Measurements from ENCODE around the gene EIF4G3. TPM values are rescaled to one million over a fixed set of nuclear protein-coding genes. Genes with fewer than 3 reads are reported as not detected.

Gene EIF4G3
- total RNA-seq, 2 experiments from 2014 or later = 47.0 to 55.0 TPM

DNA sequence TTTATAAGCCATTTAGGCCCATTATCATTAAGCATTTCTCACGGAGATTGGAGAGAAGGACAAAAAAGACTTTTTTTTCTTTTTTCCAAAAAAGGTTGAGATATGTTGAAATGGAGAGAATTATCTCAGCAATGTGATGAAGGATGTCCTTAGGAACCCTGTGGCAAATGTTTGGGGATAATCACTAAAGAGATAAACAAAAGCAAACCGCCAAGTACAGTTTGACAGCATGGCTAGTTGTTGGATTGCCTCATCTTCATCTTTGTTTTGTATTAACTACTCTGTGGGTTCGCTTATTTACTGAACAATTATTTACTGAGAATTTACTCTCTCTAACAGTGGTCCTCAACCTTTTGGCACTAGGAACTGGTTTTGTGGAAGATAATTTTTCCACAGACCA lies 292.2 kb downstream of the EIF4G3 start:
- no peaks in the 10 kb centered on the region for H3K4me1 Mint-ChIP-seq
- DNase-seq = no peak
- no peak for ATAC-seq
- H3K27ac Mint-ChIP-seq = no peak overlapping the region
- intact Hi-C loops (cut with DNase I, micrococcal nuclease) = no loop called here
- CTCF ChIA-PET = no interaction called here
- no peaks in the 10 kb centered on the region for H3K27me3 Mint-ChIP-seq
- no peak overlapping the region for H3K4me3 Mint-ChIP-seq
- POLR2A ChIA-PET = no interaction called here
- peaks cover 10% of the 10 kb centered on the region for H3K36me3 Mint-ChIP-seq (ENCODE audit: low read depth)
- H3K9me3 Mint-ChIP-seq (ENCODE audit: low read depth) = no peaks in the 10 kb centered on the region

DNA sequence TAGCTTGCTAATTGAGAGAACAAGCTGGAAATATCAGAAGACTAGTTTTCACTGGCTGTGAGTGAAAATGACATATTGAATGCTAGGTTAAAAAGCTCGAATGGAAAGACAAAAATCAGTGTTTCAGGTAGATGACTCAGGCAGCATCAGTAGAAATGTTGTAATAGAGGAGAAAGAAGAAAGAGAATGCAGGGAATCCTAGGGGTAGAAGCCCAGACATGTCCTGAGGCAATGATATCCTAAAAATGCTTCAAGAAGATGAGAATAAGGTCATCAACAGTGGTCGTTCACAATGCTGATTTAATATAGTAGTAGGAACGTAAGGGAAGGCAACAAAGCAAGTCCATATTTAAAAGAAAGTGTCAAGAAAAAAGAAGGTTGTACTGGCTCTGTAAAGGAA lies 292.9 kb downstream of the EIF4G3 start:
- POLR2A ChIA-PET = no interaction called here
- no peak overlapping the region for H3K4me3 Mint-ChIP-seq
- ATAC-seq (no peak), DNase-seq (no peak)
- intact Hi-C loops (cut with DNase I, micrococcal nuclease) = no loop called here
- no peaks in the 10 kb centered on the region for H3K9me3 Mint-ChIP-seq (ENCODE audit: low read depth)
- peak overlapping the region; percentile 20 for H3K27ac Mint-ChIP-seq
- no peaks in the 10 kb centered on the region for H3K4me1 Mint-ChIP-seq
- H3K36me3 Mint-ChIP-seq (ENCODE audit: low read depth) = peaks cover 14% of the 10 kb centered on the region
- CTCF ChIA-PET = interaction anchor here (0.8 kb wide), 1 partner anchor 556 kb away, joined by 4 read pairs; the partner anchor contains the start of gene NBPF3
- no peaks in the 10 kb centered on the region for H3K27me3 Mint-ChIP-seq

DNA sequence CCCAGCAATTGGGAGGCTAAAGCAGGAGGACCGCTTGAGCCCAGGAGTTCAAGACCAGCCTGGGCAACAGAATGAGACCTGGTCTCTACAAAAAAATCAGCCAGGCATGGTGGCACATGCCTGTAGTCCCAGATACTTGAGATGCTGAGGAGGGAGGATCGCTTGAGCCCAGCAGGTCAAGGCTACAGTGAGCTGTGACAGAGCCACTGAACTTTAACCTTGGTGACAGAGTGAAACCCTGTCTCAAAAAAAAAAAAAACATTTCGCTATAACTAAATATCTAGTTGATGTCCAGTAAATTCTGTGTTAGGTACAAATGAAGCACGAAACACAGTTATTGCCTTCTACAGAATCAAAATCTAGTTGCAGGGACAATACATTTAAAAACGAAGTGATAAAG lies 293.9 kb downstream of the EIF4G3 start:
- no peak for ATAC-seq
- no peak overlapping the region for H3K27ac Mint-ChIP-seq
- H3K27me3 Mint-ChIP-seq = no peaks in the 10 kb centered on the region
- peaks cover 19% of the 10 kb centered on the region for H3K36me3 Mint-ChIP-seq (ENCODE audit: low read depth)
- CTCF ChIA-PET = no interaction called here
- no peak overlapping the region for H3K4me3 Mint-ChIP-seq
- no peaks in the 10 kb centered on the region for H3K9me3 Mint-ChIP-seq (ENCODE audit: low read depth)
- no peak for DNase-seq
- H3K4me1 Mint-ChIP-seq = no peaks in the 10 kb centered on the region
- intact Hi-C loops (cut with DNase I, micrococcal nuclease) = no loop called here
- POLR2A ChIA-PET = no interaction called here

DNA sequence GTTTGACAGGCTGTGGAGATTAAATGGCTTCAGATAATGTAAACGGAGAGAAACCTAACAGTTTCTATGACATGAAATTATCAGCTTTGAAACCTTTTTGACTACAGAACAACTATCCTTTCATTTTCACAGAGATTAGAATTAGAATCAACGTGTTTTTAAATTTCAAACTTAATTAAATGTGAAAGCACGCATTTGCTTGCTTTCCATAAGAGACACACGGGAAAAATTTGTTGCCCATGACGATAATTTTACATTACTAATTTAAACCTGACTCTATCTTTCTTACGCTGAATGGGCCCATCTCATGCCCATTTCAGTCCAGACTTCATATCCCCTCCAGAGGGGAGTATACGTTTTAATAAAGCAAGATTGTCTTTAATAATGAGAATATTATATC lies 297.9 kb downstream of the EIF4G3 start:
- H3K27me3 Mint-ChIP-seq = no peaks in the 10 kb centered on the region
- POLR2A ChIA-PET = no interaction called here

DNA sequence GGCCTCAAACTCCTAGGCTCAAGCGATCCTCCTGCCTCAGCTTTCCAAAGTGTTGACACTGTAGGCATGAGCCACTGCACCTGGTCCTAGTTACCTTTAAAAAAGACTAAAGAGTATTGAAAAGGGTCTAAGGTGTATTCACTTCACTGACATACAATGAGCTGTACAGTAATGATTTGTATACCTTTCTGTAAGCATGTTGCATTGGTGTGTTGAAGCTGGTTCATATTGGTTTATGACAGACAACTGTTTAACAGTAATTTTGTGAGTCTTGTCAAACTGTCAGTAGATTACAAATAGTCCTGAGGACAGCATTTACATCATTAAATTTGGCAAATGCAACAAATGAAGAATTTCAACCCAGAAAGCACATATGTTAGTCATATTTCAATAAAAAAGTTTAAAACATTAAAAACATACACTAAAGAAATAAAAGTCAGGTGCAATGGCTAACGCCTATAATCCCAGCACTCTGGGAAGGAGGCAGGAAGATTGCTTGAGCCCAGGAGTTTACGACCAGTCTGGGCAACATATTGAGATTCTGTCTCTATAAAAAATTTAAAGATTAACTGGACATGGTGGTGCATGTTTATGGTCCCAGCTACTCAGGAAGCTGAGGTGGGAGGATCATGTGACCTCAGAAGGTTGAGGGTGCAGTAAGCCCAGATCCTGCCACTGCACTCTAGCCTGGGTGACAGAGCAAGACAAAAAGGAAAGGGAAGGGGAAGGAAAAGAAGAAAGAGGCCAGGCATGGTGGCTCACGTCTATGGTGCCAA lies 301.3 kb downstream of the EIF4G3 start:
- intact Hi-C loops (cut with DNase I, micrococcal nuclease) = no loop called here
- Mint-ChIP-seq H3K27me3 (no peaks in the 10 kb centered on the region), H3K9me3 (ENCODE audit: low read depth) (no peaks in the 10 kb centered on the region), H3K4me1 (peaks cover 6% of the 10 kb centered on the region), H3K36me3 (ENCODE audit: low read depth) (peaks cover 28% of the 10 kb centered on the region), H3K27ac (no peak overlapping the region), H3K4me3 (no peak overlapping the region)
- DNase-seq (no peak), ATAC-seq (no peak)
- ChIA-PET POLR2A (no interaction called here), CTCF (interaction anchor here (0.6 to 0.7 kb wide), 2 partner anchors 242 to 342 kb away, joined by 3 to 4 read pairs; partner anchors contain the start of gene PINK1)

More for the DNA sequence above, 297.9 kb downstream of the EIF4G3 start:
- no peak for ATAC-seq
- intact Hi-C loops (cut with DNase I, micrococcal nuclease) = no loop called here
- Mint-ChIP-seq H3K36me3 (ENCODE audit: low read depth) (peaks cover 34% of the 10 kb centered on the region), H3K27ac (no peak overlapping the region), H3K4me1 (peaks cover 6% of the 10 kb centered on the region), H3K4me3 (no peak overlapping the region), H3K9me3 (ENCODE audit: low read depth) (no peaks in the 10 kb centered on the region)
- no peak for DNase-seq
- CTCF ChIA-PET = interaction anchor here (0.6 kb wide), 1 partner anchor 210 kb away, joined by 3 read pairs; no protein-coding TSS in a partner anchor

DNA sequence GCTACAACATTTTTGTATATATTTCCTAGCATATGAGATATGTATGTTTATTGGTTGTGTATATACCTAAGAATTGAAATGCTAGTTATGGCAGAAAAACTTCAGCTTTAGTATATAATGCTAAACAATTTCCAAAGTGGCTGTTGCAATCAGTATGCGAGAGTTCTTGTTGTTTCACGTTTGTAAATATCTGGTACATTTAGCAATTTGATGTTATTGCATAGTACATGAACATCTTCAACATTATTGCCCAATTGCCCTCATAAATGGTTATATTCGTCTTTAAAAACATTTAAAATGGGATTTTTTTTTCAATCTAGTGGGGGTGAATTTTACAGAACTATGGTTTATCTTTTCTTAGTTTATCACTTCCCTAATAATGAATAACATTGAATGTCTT lies 303.4 kb downstream of the EIF4G3 start:
- Mint-ChIP-seq H3K27ac (no peak overlapping the region), H3K4me3 (no peak overlapping the region), H3K9me3 (ENCODE audit: low read depth) (no peaks in the 10 kb centered on the region), H3K4me1 (peaks cover 6% of the 10 kb centered on the region), H3K36me3 (ENCODE audit: low read depth) (peaks cover 18% of the 10 kb centered on the region), H3K27me3 (no peaks in the 10 kb centered on the region)
- ChIA-PET POLR2A (no interaction called here), CTCF (interaction anchor here (0.7 to 1.0 kb wide), 2 partner anchors 13 to 495 kb away, joined by 3 read pairs; no protein-coding TSS in a partner anchor)
- ATAC-seq (no peak), DNase-seq (no peak)
- intact Hi-C loops (cut with DNase I, micrococcal nuclease) = no loop called here

DNA sequence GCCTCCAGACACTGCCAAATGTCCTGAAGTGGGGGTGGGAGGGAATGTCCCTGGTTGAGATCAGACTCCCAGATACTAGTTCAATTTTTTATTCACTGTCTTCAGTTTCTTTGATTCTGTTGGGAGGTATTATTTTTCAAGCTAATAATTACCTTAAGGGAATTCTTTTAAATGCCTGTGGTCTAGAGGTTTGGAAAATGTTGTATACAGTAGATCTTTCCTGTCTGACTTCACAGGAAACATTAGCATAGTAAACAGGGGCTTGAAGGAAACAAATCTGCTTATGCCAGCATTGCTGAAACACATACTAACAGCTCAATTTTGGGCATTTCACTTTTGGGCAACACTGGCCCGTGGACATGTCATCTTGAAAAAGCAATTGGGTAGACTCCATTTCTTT lies 305.3 kb downstream of the EIF4G3 start:
- no peak for DNase-seq
- Mint-ChIP-seq H3K36me3 (ENCODE audit: low read depth) (peaks cover 14% of the 10 kb centered on the region), H3K4me1 (peaks cover 20% of the 10 kb centered on the region), H3K9me3 (ENCODE audit: low read depth) (no peaks in the 10 kb centered on the region), H3K4me3 (no peak overlapping the region), H3K27ac (no peak overlapping the region), H3K27me3 (no peaks in the 10 kb centered on the region)
- no peak for ATAC-seq
- intact Hi-C loops (cut with DNase I, micrococcal nuclease) = no loop called here
- ChIA-PET CTCF (interaction anchor here (1.6 kb wide), 1 partner anchor 61 kb away, joined by 3 read pairs; no protein-coding TSS in a partner anchor), POLR2A (no interaction called here)

DNA sequence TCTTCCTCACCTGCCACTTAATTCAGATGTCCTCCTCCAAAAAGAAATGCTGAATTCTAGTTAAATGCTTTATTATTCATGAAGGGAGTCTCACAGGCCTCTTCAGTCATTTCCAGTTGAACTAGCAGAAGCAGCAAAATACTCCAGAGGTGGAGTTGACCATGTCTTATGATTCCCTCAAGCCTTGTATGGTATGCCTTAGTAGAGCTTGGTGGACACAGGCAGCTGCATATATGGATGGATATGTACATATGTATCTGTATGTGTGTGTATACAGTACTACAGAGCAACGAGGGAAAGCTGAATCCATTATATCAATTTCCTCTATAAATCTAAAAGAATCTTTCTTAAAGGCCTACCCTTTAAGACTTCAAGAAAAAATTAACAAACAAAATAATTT lies 306.0 kb downstream of the EIF4G3 start:
- DNase-seq (no peak), ATAC-seq (no peak)
- H3K36me3 Mint-ChIP-seq (ENCODE audit: low read depth) = peaks cover 16% of the 10 kb centered on the region
- no peaks in the 10 kb centered on the region for H3K27me3 Mint-ChIP-seq
- peaks cover 20% of the 10 kb centered on the region for H3K4me1 Mint-ChIP-seq
- no peaks in the 10 kb centered on the region for H3K9me3 Mint-ChIP-seq (ENCODE audit: low read depth)
- intact Hi-C loops (cut with DNase I, micrococcal nuclease) = no loop called here
- POLR2A ChIA-PET = no interaction called here
- no peak overlapping the region for H3K27ac Mint-ChIP-seq
- H3K4me3 Mint-ChIP-seq = no peak overlapping the region
- CTCF ChIA-PET = no interaction called here

DNA sequence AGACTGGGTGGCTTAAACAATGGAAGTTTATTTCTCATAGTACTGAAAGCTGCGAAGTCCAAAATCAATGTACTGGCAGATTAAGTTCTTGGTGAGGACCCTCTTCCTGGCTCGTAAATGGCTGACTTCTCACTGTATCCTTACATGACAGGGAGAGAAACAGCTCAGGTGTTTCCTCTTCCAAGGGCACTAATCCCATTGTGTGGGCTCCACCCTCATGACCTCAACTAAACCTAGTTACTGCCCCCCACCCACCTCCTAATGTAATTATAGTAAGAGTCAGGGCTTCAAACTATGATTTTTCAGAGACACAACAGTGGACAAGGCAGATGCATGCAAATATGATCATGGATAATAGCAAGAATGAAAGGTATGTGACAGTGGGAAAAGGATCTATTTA lies 308.4 kb downstream of the EIF4G3 start:
- intact Hi-C loops (cut with DNase I, micrococcal nuclease) = no loop called here
- H3K9me3 Mint-ChIP-seq (ENCODE audit: low read depth) = no peaks in the 10 kb centered on the region
- no peak overlapping the region for H3K27ac Mint-ChIP-seq
- DNase-seq = no peak
- peaks cover 19% of the 10 kb centered on the region for H3K36me3 Mint-ChIP-seq (ENCODE audit: low read depth)
- CTCF ChIA-PET = interaction anchor here (1.4 kb wide), 1 partner anchor 327 kb away, joined by 5 read pairs; no protein-coding TSS in a partner anchor
- no peak for ATAC-seq
- no peak overlapping the region for H3K4me3 Mint-ChIP-seq
- no peaks in the 10 kb centered on the region for H3K27me3 Mint-ChIP-seq
- POLR2A ChIA-PET = no interaction called here
- H3K4me1 Mint-ChIP-seq = peaks cover 14% of the 10 kb centered on the region

DNA sequence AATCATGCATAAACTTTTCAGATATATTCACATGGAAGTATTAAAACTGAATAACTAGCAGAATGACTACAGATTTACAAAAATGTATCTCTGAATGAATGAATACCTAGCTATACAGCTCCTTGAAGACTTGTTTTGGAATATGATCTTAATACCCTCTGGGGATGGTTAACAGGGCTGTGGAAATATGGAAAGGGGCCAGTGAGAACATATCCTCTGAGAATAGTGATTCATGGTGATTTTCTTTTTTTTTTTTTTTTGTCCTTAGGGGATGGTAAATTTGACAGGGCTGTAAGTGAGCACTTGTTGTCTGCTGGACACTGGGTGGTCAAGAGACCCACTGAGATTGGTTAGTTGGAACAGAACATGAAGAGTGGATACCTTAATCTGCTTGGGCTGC lies 308.9 kb downstream of the EIF4G3 start:
- Mint-ChIP-seq H3K9me3 (ENCODE audit: low read depth) (no peaks in the 10 kb centered on the region), H3K4me3 (no peak overlapping the region), H3K36me3 (ENCODE audit: low read depth) (peaks cover 19% of the 10 kb centered on the region), H3K4me1 (peaks cover 14% of the 10 kb centered on the region), H3K27ac (no peak overlapping the region), H3K27me3 (no peaks in the 10 kb centered on the region)
- POLR2A ChIA-PET = no interaction called here
- intact Hi-C loops (cut with DNase I, micrococcal nuclease) = no loop called here
- CTCF ChIA-PET = interaction anchor here (1.4 kb wide), 1 partner anchor 328 kb away, joined by 5 read pairs; no protein-coding TSS in a partner anchor
- ATAC-seq = no peak
- DNase-seq = no peak

DNA sequence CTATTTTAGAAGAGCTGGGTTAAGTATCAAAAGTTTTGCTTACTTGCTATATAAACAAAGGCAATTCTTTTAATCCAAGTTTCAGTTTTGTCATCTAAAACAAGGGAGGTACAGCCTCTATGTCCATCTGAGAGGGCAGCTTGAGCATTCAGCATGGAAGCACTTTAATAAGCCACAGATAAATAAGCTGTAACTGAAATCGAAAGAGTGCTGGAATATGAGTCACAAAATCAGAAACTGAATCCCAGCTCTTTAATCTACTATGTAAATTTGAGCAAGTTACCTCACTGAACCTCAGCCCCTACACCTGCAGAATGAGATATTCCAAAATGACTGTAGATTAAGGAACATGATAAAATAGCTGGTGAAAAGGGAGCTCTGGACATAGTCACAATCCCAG lies 309.6 kb downstream of the EIF4G3 start:
- Mint-ChIP-seq H3K36me3 (ENCODE audit: low read depth) (peaks cover 20% of the 10 kb centered on the region), H3K9me3 (ENCODE audit: low read depth) (no peaks in the 10 kb centered on the region), H3K27me3 (no peaks in the 10 kb centered on the region), H3K27ac (no peak overlapping the region), H3K4me3 (no peak overlapping the region), H3K4me1 (peaks cover 14% of the 10 kb centered on the region)
- ATAC-seq = no peak
- CTCF ChIA-PET = interaction anchor here (0.6 to 1.4 kb wide), 2 partner anchors 328 to 1306 kb away, joined by 4 to 5 read pairs; no protein-coding TSS in a partner anchor
- DNase-seq = no peak
- POLR2A ChIA-PET = no interaction called here
- intact Hi-C loops (cut with DNase I, micrococcal nuclease) = no loop called here

DNA sequence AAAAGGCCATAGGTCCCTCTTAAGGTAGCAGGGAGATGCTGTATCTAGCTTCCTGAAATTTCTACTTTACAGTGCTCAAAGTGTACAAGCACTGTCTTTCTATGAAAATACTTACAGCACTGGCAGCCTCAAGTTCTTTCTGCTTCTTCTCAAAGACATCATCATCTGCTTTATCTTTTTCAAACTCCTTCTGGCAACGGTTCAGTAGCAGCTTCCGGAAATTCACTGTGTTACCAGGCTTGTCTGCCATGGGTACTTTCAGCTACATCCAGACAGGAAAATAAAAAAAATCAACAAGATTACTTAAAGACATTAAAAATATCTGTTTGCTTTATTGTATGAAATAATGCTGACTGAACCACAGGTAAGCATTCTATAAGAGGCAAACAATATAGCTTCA lies 311.7 kb downstream of the EIF4G3 start:
- no peaks in the 10 kb centered on the region for H3K27me3 Mint-ChIP-seq
- H3K27ac Mint-ChIP-seq = no peak overlapping the region
- no peaks in the 10 kb centered on the region for H3K9me3 Mint-ChIP-seq (ENCODE audit: low read depth)
- POLR2A ChIA-PET = no interaction called here
- H3K4me3 Mint-ChIP-seq = no peak overlapping the region
- intact Hi-C loops (cut with DNase I, micrococcal nuclease) = no loop called here
- CTCF ChIA-PET = interaction anchor here (0.5 to 0.7 kb wide), 2 partner anchors 172 to 473 kb away, joined by 3 read pairs; no protein-coding TSS in a partner anchor
- ATAC-seq (no peak), DNase-seq (no peak)
- peaks cover 14% of the 10 kb centered on the region for H3K4me1 Mint-ChIP-seq
- peaks cover 31% of the 10 kb centered on the region for H3K36me3 Mint-ChIP-seq (ENCODE audit: low read depth)
